Mesenchymal stem cell (in vitro differentiated cells and primary cell): Measurements from ENCODE around the gene UGT1A10.

Experiments used
- DNase-seq: peaks from one replicate; pipeline ENCODE4 v3.0.0-alpha.2; 2013
- H2AFZ ChIP-seq: one replicate; pipeline ENCODE4 v1.6.1; 2013; ENCODE audit warnings: low read depth, mild to moderate bottlenecking, control low read depth, inconsistent platforms, low read length, moderate library complexity
- H2AK5ac ChIP-seq: 2 replicates; pipeline ENCODE4 v1.6.1; 2013; ENCODE audit warnings: low read length, moderate library complexity, mild to moderate bottlenecking, inconsistent platforms; ENCODE audit not compliant: severe bottlenecking
- H2BK120ac ChIP-seq: one replicate; pipeline ENCODE4 v1.6.1; 2013; ENCODE audit warnings: low read depth, mild to moderate bottlenecking, inconsistent platforms, low read length, moderate library complexity
- H2BK12ac ChIP-seq, 2 experiments: one replicate each; pipeline ENCODE4 v1.6.1; 2013; ENCODE audit warnings: inconsistent platforms in 2 of 2, low read length in 2 of 2, mild to moderate bottlenecking in 2 of 2, moderate library complexity in 2 of 2, control low read depth in 1 of 2
- H2BK15ac ChIP-seq: one replicate; pipeline ENCODE4 v1.6.1; 2013; ENCODE audit warnings: mild to moderate bottlenecking, low read depth, inconsistent platforms; ENCODE audit not compliant: poor library complexity, severe bottlenecking
- H2BK5ac ChIP-seq: 2 replicates; pipeline ENCODE4 v1.6.1; 2013; ENCODE audit warnings: low read depth, mild to moderate bottlenecking, low read length, control low read depth, inconsistent platforms; ENCODE audit not compliant: poor library complexity, severe bottlenecking
- H3K14ac ChIP-seq, 2 experiments: one replicate each; pipeline ENCODE4 v1.6.1; 2013; ENCODE audit warnings: inconsistent platforms in 2 of 2, low read length in 2 of 2, control low read depth in 1 of 2, mild to moderate bottlenecking in 1 of 2, moderate library complexity in 1 of 2
- H3K18ac ChIP-seq, 2 experiments: one replicate each; pipeline ENCODE4 v1.6.1; 2013; ENCODE audit warnings: inconsistent platforms in 2 of 2, low read length in 2 of 2, control low read depth in 1 of 2, low read depth in 1 of 2, mild to moderate bottlenecking in 1 of 2
- H3K23ac ChIP-seq, 2 experiments: one replicate each; pipeline ENCODE4 v1.6.1; 2013; ENCODE audit warnings: inconsistent platforms in 2 of 2, low read length in 2 of 2, mild to moderate bottlenecking in 2 of 2, moderate library complexity in 2 of 2, control low read depth in 1 of 2
- H3K27ac ChIP-seq: 2 replicates; pipeline ENCODE4 v1.5.1; 2013; ENCODE audit warnings: mild to moderate bottlenecking, moderate library complexity, low read length, control low read depth, inconsistent platforms; ENCODE audit not compliant: poor library complexity, severe bottlenecking
- H3K27me3 ChIP-seq, 2 experiments: 2 replicates each; pipeline versions ENCODE4 v1.6.1 to v1.7.0; 2013; ENCODE audit warnings: low read length in 2 of 2, mild to moderate bottlenecking in 2 of 2, moderate library complexity in 2 of 2, control low read depth in 1 of 2, inconsistent platforms in 1 of 2; ENCODE audit not compliant: control insufficient read depth in 1 of 2, insufficient read depth in 1 of 2
- H3K36me3 ChIP-seq, 2 experiments: 2 replicates each; pipeline versions ENCODE4 v1.6.1 to v1.7.0; 2013; ENCODE audit warnings: low read length in 2 of 2, control low read depth in 1 of 2, inconsistent platforms in 1 of 2, low read depth in 1 of 2, mild to moderate bottlenecking in 1 of 2; ENCODE audit not compliant: insufficient read depth in 2 of 2, control insufficient read depth in 1 of 2
- H3K4ac ChIP-seq, 2 experiments: one replicate each; pipeline ENCODE4 v1.6.1; 2013; ENCODE audit warnings: inconsistent platforms in 2 of 2, low read length in 2 of 2, mild to moderate bottlenecking in 2 of 2, moderate library complexity in 2 of 2, control low read depth in 1 of 2, low read depth in 1 of 2
- H3K4me1 ChIP-seq: 2 replicates; pipeline ENCODE4 v1.6.1; 2013; ENCODE audit warnings: low read depth, low read length, control low read depth; ENCODE audit not compliant: control insufficient read depth, insufficient read depth
- H3K4me2 ChIP-seq: 2 replicates; pipeline ENCODE4 v1.6.1; 2013; ENCODE audit warnings: low read length, mild to moderate bottlenecking, inconsistent platforms; ENCODE audit not compliant: poor library complexity, severe bottlenecking
- H3K4me3 ChIP-seq, 2 experiments: 2 replicates each; pipeline versions ENCODE4 v1.5.1 to v1.7.0; 2013; ENCODE audit warnings: low read length in 2 of 2, mild to moderate bottlenecking in 2 of 2, control low read depth in 1 of 2, low read depth in 1 of 2; ENCODE audit not compliant: insufficient read depth in 1 of 2
- H3K79me1 ChIP-seq: replicated peaks from 2 replicates; pipeline ENCODE4 v1.6.1; 2013; ENCODE audit warnings: mild to moderate bottlenecking, control low read depth, low read length, inconsistent platforms; ENCODE audit not compliant: poor library complexity, severe bottlenecking
- H3K9ac ChIP-seq: 2 replicates; pipeline ENCODE4 v1.7.0; 2013; ENCODE audit warnings: mild to moderate bottlenecking, low read length, moderate library complexity
- H3K9me3 ChIP-seq: 2 replicates; pipeline ENCODE4 v1.7.0; 2013; ENCODE audit warnings: mild to moderate bottlenecking, low read length; ENCODE audit not compliant: control insufficient read depth
- H4K8ac ChIP-seq: one replicate; pipeline ENCODE4 v1.6.1; 2013; ENCODE audit warnings: inconsistent platforms, mild to moderate bottlenecking, low read length, moderate library complexity
- H4K91ac ChIP-seq: one replicate; pipeline ENCODE4 v1.6.1; 2013; ENCODE audit warnings: mild to moderate bottlenecking, low read length, inconsistent platforms
- WGBS: methylation state at CpG from one replicate; pipeline ENCODE4 v1.1.7; 2013; ENCODE audit warnings: mixed read lengths; 5-methylcytosine and 5-hydroxymethylcytosine counted together

The UGT1A10 gene

DNA sequence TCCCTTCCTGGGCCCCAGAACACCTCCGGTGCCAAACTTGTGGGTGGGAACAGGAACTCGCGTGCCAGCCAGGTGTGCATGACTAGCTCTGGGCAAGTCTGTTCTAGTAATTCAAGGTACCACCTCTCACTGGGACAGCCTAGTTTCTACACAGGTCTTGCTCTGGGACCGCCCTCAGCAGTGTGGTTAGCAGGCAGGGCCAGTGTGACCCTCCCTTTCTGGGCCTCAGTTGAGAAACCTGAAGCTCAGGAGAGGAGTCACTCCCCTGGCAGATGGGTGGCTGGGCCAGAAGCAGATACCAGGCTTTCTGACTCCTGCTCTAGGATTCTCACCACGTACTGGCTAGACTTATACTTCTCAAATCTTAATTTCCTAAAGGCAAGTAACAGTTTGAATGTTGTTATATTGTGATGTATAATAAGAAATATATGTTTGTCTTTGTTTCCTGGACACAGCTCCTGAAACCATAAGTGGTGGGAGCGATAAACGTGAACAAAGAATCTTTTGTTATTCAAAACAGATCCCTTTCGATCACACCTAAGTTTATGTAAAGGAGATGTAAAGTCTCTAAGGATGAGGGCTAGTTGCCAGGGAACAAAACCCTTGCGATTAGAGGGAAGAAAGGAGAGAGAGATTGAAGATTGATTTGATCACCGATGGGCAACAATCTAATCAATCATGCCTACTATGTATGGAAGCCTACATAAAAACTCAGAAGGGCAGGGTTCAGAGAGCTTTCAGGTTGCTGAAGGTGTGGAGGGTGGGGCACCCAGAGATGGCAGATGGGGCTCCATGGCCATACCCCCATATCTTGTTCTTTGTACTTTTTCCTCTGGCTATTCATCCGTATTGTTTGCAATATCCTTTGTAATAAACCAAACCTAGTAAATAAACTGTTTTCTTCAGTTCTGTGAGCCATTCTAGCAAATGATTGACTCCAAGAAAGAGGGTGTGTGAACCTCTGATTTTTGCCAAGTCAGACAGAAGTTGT lies 55.5 kb downstream of the UGT1A10 start:
- no peak for DNase-seq
- Histone ChIP-seq H2BK15ac (no peak overlapping the region), H2AFZ (no peak overlapping the region), H2BK120ac (no peak overlapping the region), H2AK5ac (no peak overlapping the region), H2BK12ac (no peak overlapping the region), H3K79me1 (no peaks in the 10 kb centered on the region), H3K4me1 (no peaks in the 10 kb centered on the region), H3K27ac (no peak overlapping the region), H2BK5ac (no peak overlapping the region), H3K9me3 (no peaks in the 10 kb centered on the region), H3K14ac (no peak overlapping the region), H3K23ac (no peak overlapping the region), H3K9ac (no peak overlapping the region), H3K4me3 (no peak overlapping the region), H3K27me3 (peaks cover 0 to 19% of the 10 kb centered on the region in 2 experiments), H3K36me3 (no peaks in the 10 kb centered on the region), H4K91ac (no peak overlapping the region), H3K4me2 (no peak overlapping the region), H3K4ac (no peak overlapping the region), H3K18ac (no peak overlapping the region), H4K8ac (no peak overlapping the region)
- WGBS, result 89% methylated on average over 8 of the region's 11 CpGs

DNA sequence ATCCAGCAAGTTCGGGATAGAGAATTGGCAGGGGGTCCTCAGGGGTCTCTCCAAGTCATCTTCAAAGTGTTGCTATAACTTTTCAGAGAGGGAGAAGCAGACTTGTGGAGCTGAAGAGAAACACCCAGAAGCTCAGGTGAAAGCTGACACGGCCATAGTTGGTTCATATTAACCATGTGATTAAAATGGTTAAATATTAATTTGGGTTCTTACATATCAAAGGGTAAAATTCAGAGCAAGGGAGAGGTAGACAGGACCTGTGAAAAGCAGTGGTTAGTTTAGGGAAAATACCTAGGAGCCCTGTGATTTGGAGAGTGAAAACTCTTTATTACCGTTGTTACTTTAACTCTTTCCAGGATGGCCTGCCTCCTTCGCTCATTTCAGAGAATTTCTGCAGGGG lies 56.4 kb downstream of the UGT1A10 start, which contains the start of gene UGT1A6:
UGT1A6 (plus strand) TSS at position 243 of the 400 bp plus-strand sequence; CDS start at position 358, 115 bp downstream.
- Histone ChIP-seq H3K4ac (no peak within 1 kb of the TSS), H3K23ac (no peak within 1 kb of the TSS)
- WGBS, result 88% methylated on average over 4 of the region's 4 CpGs

GRCh38 chr2:233693963-233694362 lies 57.7 kb downstream of the UGT1A10 start:
- Histone ChIP-seq H3K4ac (no peak overlapping the region), H4K8ac (no peak overlapping the region), H2AFZ (no peak overlapping the region), H3K4me2 (no peak overlapping the region), H3K4me3 (no peak overlapping the region), H3K9me3 (no peaks in the 10 kb centered on the region), H3K27ac (no peak overlapping the region), H2AK5ac (no peak overlapping the region), H3K79me1 (no peaks in the 10 kb centered on the region), H2BK5ac (no peak overlapping the region), H3K9ac (no peak overlapping the region), H3K36me3 (no peaks in the 10 kb centered on the region), H3K4me1 (no peaks in the 10 kb centered on the region), H3K23ac (no peak overlapping the region), H2BK15ac (no peak overlapping the region), H4K91ac (no peak overlapping the region), H3K14ac (no peak overlapping the region), H3K27me3 (peaks cover 0 to 13% of the 10 kb centered on the region in 2 experiments), H2BK12ac (no peak overlapping the region), H2BK120ac (no peak overlapping the region), H3K18ac (no peak overlapping the region)
- DNase-seq, result no peak
- WGBS, result 92% methylated on average over 6 of the region's 6 CpGs

More for the DNA sequence above, 56.4 kb downstream of the UGT1A10 start, which contains the start of gene UGT1A6:
- no peak for DNase-seq
- no peaks in the 10 kb centered on the region for H3K79me1 ChIP-seq
- H3K27ac ChIP-seq, result no peak within 1 kb of the TSS
- H4K91ac ChIP-seq, result no peak within 1 kb of the TSS
- H3K36me3 ChIP-seq, result no peaks in the 10 kb centered on the region
- no peak within 1 kb of the TSS for H2BK15ac ChIP-seq
- no peak within 1 kb of the TSS for H3K14ac ChIP-seq
- no peak within 1 kb of the TSS for H3K18ac ChIP-seq
- H2AK5ac ChIP-seq, result no peak within 1 kb of the TSS
- H2BK5ac ChIP-seq, result no peak within 1 kb of the TSS
- H2AFZ ChIP-seq, result no peak within 1 kb of the TSS
- H3K9ac ChIP-seq, result no peak within 1 kb of the TSS
- H3K27me3 ChIP-seq, result peaks cover 0 to 19% of the 10 kb centered on the region in 2 experiments
- no peak within 1 kb of the TSS for H2BK120ac ChIP-seq
- no peak within 1 kb of the TSS for H4K8ac ChIP-seq
- H3K4me3 ChIP-seq, result no peak within 1 kb of the TSS
- H3K4me1 ChIP-seq, result no peaks in the 10 kb centered on the region
- H2BK12ac ChIP-seq, result no peak within 1 kb of the TSS
- H3K4me2 ChIP-seq, result no peak within 1 kb of the TSS
- no peaks in the 10 kb centered on the region for H3K9me3 ChIP-seq

GRCh38 chr2:233698740-233699139 lies 62.5 kb downstream of the UGT1A10 start:
- peak overlapping the region; percentile 11 for H2AK5ac ChIP-seq
- H2AFZ ChIP-seq, result no peak overlapping the region
- H3K27me3 ChIP-seq, result peaks cover 0 to 3% of the 10 kb centered on the region in 2 experiments
- peak overlapping the region in 1 of 2 experiments; percentile 57 for H3K4ac ChIP-seq
- peak overlapping the region; percentile 11 for H4K91ac ChIP-seq
- H2BK120ac ChIP-seq, result no peak overlapping the region
- DNase-seq, result no peak
- H3K4me2 ChIP-seq, result no peak overlapping the region
- H3K36me3 ChIP-seq, result no peaks in the 10 kb centered on the region
- peak overlapping the region; percentile 19 for H4K8ac ChIP-seq
- no peak overlapping the region for H2BK15ac ChIP-seq
- H3K9me3 ChIP-seq, result no peaks in the 10 kb centered on the region
- H3K27ac ChIP-seq, result no peak overlapping the region
- peak overlapping the region; percentile 23 to 38 for H2BK12ac ChIP-seq
- no peak overlapping the region for H3K9ac ChIP-seq
- no peak overlapping the region for H3K4me3 ChIP-seq
- H2BK5ac ChIP-seq, result no peak overlapping the region
- WGBS, result 84% methylated on average over 4 of the region's 4 CpGs
- no peaks in the 10 kb centered on the region for H3K79me1 ChIP-seq
- peak overlapping the region in 1 of 2 experiments; percentile 64 for H3K18ac ChIP-seq
- no peak overlapping the region for H3K23ac ChIP-seq
- peaks cover 3% of the 10 kb centered on the region for H3K4me1 ChIP-seq
- H3K14ac ChIP-seq, result peak overlapping the region in 1 of 2 experiments; percentile 1
